Upper lobe of left lung (tissue), 6 donors: Measurements from ENCODE around the gene ZNF70. TPM values are rescaled to one million over a fixed set of nuclear protein-coding genes. Genes with fewer than 3 reads are reported as not detected.

ENCODE experiments used
- ATAC-seq, 2 donors: fragments of 200-7000 bp; cut with Tn5 transposase; one replicate each; pipeline ENCODE4 v1.9.1; 2022; ENCODE audit warnings: mild to moderate bottlenecking in 2 of 2, moderate library complexity in 2 of 2; ENCODE audit not compliant: low FRiP score in 2 of 2
- DNase-seq, 2 donors: peaks; one replicate each; pipeline ENCODE4 v3.0.0-alpha.2; 2019 to 2020
- H3K27ac ChIP-seq, 4 donors: fragments of 200-600 bp; sonication (generic); one replicate each; pipeline ENCODE4 v1.5.1; 2016 to 2019
- H3K27me3 ChIP-seq, 4 donors: fragments of 200-600 bp; sonication (generic); one replicate each; pipeline ENCODE4 v1.5.1; 2017 to 2019
- H3K36me3 ChIP-seq, 4 donors: fragments of 200-600 bp; sonication (generic); one replicate each; pipeline ENCODE4 v1.5.1; 2016 to 2019
- H3K4me1 ChIP-seq, 4 donors: fragments of 200-600 bp; sonication (generic); one replicate each; pipeline ENCODE4 v1.5.1; 2018 to 2019
- H3K4me3 ChIP-seq, 4 donors: fragments of 200-600 bp; sonication (generic); one replicate each; pipeline ENCODE4 v1.5.1; 2017 to 2019; ENCODE audit warnings: mild to moderate bottlenecking in 2 of 4, moderate library complexity in 1 of 4
- H3K9me3 ChIP-seq, 4 donors: fragments of 200-600 bp; sonication (generic); one replicate each; pipeline ENCODE4 v1.5.1; 2018 to 2019
- CTCF ChIP-seq, 6 experiments: fragments of 450-650 bp in 4 of 6; fragments of 200-600 bp in 2 of 6; sonication (generic) in 2 of 6; IDR thresholded peaks; one replicate each; pipeline ENCODE4 v1.5.1; 2016 to 2019; ENCODE audit warnings: antibody characterized with exemption in 6 of 6
- EP300 ChIP-seq, 4 donors: sonication (generic); formaldehyde crosslinking; IDR thresholded peaks; one replicate each; pipeline ENCODE4 v1.5.1; 2017; ENCODE audit warnings: antibody characterized with exemption in 4 of 4, control low read depth in 2 of 4
- POLR2A ChIP-seq, 4 donors: fragments of 450-650 bp; IDR thresholded peaks; one replicate each; pipeline ENCODE4 v1.5.1; 2016 to 2017; ENCODE audit warnings: antibody characterized with exemption in 4 of 4, mild to moderate bottlenecking in 2 of 4
- POLR2AphosphoS5 ChIP-seq, 2 donors: sonication (generic); formaldehyde crosslinking; IDR thresholded peaks; one replicate each; pipeline ENCODE4 v1.5.1; 2017; ENCODE audit warnings: antibody characterized with exemption in 2 of 2
- WGBS, 2 donors: methylation state at CpG; one replicate each; pipeline ENCODE4 v1.1.5; 2017 to 2018; 5-methylcytosine and 5-hydroxymethylcytosine counted together
- total RNA-seq, 6 donors: library from RNA; depleted of rRNA in 4 of 6; stranded (reverse); fragments of >200 nt in 4 of 6; gene quantifications; one replicate each; pipeline versions ENCODE4 v1.1.0 to v1.2.1, GENCODE V29; 2016 to 2021
- donor health status: DM: no; HTN: no; CAD: no; lungs with moderate emphysema.
- donor health status: DM: no; HTN: yes; CAD: no; lungs with severe emphysema.

ZNF70 gene
- total RNA-seq, 6 donors from 2014 or later, result 3.0 to 9.4 (median 5.4) TPM

DNA sequence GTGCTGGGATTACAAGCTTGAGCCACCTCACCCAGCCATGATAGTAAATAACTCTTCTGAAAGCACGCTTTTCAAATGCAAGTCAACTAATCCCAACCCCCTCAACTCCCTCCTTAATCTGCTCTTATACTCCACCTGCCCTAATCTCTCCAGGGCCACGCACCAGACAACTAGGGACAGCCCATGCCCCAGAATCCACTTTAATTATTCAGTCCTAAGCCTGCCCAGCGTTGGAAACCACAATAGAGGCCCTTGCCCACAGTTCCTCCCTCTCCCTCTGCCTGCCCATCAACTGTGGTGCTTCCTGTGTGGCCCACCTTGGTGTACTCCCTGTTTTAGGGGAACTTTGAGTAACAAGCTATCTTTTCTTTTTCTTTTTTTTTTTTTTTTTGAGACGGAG is 6.0 kb upstream of the ZNF70 start:
- WGBS, 2 donors, result 53 to 66% methylated on average over 4 of the region's 4 CpGs
- DNase-seq (no peak), ATAC-seq (no peak)
- H3K27me3 ChIP-seq, result no peaks in the 10 kb centered on the region
- no peaks in the 10 kb centered on the region for H3K36me3 ChIP-seq
- H3K9me3 ChIP-seq, result no peaks in the 10 kb centered on the region
- no peak overlapping the region for H3K27ac ChIP-seq
- H3K4me1 ChIP-seq, result peaks cover 0 to under 1% (median 0%) of the 10 kb centered on the region in 4 donors
- no peak for TF ChIP-seq POLR2AphosphoS5 (IDR thresholded peaks at IDR 0.05)
- no peak for TF ChIP-seq POLR2A (IDR thresholded peaks at IDR 0.05)
- TF ChIP-seq EP300 (IDR thresholded peaks at IDR 0.05), result no peak
- no peak for TF ChIP-seq CTCF (IDR thresholded peaks at IDR 0.05)
- no peak overlapping the region for H3K4me3 ChIP-seq

GRCh38 chr22:23755711-23756110 is 4.8 kb upstream of the ZNF70 start:
- DNase-seq, result no peak
- Histone ChIP-seq H3K4me3 (no peak overlapping the region), H3K27me3 (no peaks in the 10 kb centered on the region), H3K9me3 (no peaks in the 10 kb centered on the region), H3K27ac (no peak overlapping the region), H3K4me1 (peaks cover 0 to 6% (median 2%) of the 10 kb centered on the region in 4 donors), H3K36me3 (no peaks in the 10 kb centered on the region)
- ATAC-seq, result no peak
- WGBS, 2 donors, result 68 to 89% methylated on average over 8 of the region's 8 CpGs
- TF ChIP-seq CTCF (IDR thresholded peaks at IDR 0.05), result no peak
- TF ChIP-seq POLR2A (IDR thresholded peaks at IDR 0.05), result no peak
- TF ChIP-seq POLR2AphosphoS5 (IDR thresholded peaks at IDR 0.05), result no peak
- TF ChIP-seq EP300 (IDR thresholded peaks at IDR 0.05), result no peak

DNA sequence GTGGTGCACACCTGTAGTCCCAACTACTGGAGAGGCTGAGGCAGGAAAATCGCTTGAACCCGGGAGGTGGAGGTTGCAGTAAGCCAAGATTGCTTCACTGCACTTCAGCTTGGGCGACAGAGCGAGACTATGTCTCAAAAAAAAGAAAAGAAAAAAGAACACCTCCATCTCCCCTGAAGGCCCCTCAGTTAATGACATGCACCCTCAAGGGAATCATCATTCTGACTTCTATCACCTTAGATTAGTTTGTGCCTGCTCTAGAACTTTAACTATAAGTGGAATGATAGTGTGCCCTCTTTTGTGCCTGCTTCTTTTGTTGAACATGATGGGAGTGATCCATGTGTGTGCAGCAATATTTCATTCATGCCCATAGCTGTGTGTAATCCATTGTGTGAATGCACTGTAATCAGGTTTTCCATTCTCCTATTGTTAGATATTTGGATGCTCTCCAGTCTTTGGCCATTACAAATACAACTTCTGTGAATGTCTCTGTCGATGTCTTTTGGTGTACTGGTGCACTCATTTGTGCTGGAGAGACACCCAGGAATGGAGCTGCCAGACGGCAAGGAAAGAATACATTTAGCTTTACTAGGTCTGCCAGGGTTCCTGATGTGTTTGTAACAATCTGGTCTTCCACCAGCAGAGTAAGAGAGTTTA is 4.2 kb upstream of the ZNF70 start:
- no peaks in the 10 kb centered on the region for H3K36me3 ChIP-seq
- no peak for DNase-seq
- 78 to 84% methylated on average over 6 of the region's 6 CpGs for WGBS, 2 donors
- no peak overlapping the region for H3K4me3 ChIP-seq
- no peak for ATAC-seq
- no peak overlapping the region for H3K27ac ChIP-seq
- TF ChIP-seq CTCF (IDR thresholded peaks at IDR 0.05) (no peak), EP300 (IDR thresholded peaks at IDR 0.05) (no peak), POLR2A (IDR thresholded peaks at IDR 0.05) (no peak), POLR2AphosphoS5 (IDR thresholded peaks at IDR 0.05) (no peak)
- peaks cover 0 to 12% (median 8%) of the 10 kb centered on the region in 4 donors for H3K4me1 ChIP-seq
- no peaks in the 10 kb centered on the region for H3K9me3 ChIP-seq
- no peaks in the 10 kb centered on the region for H3K27me3 ChIP-seq

DNA sequence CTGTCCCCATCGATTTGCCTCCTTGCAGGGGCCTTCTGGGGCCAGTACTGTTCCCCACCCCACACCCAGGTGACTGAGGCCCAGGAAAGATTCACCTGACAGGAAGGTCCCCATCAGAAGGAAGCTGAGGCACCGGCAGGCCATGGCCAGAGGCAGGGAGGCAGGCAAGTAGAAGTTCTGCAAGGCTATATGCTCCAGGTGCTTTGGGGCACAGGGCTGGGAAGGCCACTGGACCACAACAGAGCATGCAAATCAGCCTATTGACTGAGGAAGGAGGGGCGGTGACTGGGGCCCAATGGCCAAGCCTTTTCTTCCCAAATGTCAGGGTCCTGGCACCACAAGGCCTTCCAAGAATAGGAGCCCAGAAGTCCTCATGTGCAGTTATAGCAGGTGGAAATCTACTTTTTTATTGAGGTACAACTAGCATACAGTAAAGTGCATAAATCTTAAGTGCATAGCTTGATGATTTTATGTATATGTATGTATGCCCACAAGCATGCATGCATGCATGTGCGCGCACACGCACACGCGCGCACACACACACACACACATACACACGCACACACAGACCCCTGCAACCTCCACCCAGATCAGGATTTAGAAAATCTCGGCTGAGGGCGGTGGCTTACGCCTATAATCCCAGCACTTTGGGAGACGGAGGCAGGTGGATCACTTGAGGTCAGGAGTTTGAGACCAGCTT is 3.5 kb upstream of the ZNF70 start, which contains the start of gene VPREB3:
Gene VPREB3 (minus strand): TSS at position 206 of the 700 bp plus-strand sequence. CDS start 62 bp downstream, at position 144.
- Histone ChIP-seq H3K36me3 (no peaks in the 10 kb centered on the region), H3K4me1 (peaks cover 0 to 18% (median 13%) of the 10 kb centered on the region in 4 donors), H3K27ac (no peak within 1 kb of the TSS), H3K9me3 (no peaks in the 10 kb centered on the region), H3K27me3 (no peaks in the 10 kb centered on the region), H3K4me3 (no peak within 1 kb of the TSS)
- DNase-seq (no peak), ATAC-seq (no peak)
- TF ChIP-seq CTCF (IDR thresholded peaks at IDR 0.05), result no peak
- TF ChIP-seq EP300 (IDR thresholded peaks at IDR 0.05), result no peak
- no peak for TF ChIP-seq POLR2AphosphoS5 (IDR thresholded peaks at IDR 0.05)
- no peak for TF ChIP-seq POLR2A (IDR thresholded peaks at IDR 0.05)
- 94% methylated on average over 14 of the region's 14 CpGs for WGBS, 2 donors
